GM18858 (cell line): ENCODE measurements around the gene NMT1.
"Not testable (repeated sequence)": the region's sequence is repeated elsewhere in the genome, so short reads cannot be mapped to it uniquely, and the experiment has no call there.

ENCODE experiments used
- ATAC-seq: cut with Tn5 transposase; IDR thresholded peaks from one replicate; pipeline ENCODE4 v1.9.1; 2021; ENCODE audit not compliant: unreplicated experiment

NMT1 gene

DNA sequence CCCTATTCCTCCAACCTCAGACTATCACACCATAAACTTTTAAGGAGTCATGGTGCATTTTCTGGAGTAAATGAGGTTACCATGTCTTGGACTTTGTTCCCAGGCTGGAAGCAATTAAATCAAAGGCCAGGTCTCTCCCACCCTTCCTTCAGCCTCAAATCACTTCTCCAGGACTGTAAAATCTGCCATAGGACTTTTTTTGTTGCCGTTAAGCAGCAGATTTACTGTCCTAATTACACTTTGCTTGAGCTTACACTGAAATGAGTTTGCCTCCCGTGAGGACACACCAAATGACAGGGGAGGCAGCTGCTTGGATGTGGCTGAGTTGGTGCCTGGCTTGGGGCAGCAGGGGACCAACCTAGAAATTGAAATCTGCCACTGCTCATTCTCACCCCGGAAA, 24.4 kb upstream of the NMT1 start:
- no peak for ATAC-seq

DNA sequence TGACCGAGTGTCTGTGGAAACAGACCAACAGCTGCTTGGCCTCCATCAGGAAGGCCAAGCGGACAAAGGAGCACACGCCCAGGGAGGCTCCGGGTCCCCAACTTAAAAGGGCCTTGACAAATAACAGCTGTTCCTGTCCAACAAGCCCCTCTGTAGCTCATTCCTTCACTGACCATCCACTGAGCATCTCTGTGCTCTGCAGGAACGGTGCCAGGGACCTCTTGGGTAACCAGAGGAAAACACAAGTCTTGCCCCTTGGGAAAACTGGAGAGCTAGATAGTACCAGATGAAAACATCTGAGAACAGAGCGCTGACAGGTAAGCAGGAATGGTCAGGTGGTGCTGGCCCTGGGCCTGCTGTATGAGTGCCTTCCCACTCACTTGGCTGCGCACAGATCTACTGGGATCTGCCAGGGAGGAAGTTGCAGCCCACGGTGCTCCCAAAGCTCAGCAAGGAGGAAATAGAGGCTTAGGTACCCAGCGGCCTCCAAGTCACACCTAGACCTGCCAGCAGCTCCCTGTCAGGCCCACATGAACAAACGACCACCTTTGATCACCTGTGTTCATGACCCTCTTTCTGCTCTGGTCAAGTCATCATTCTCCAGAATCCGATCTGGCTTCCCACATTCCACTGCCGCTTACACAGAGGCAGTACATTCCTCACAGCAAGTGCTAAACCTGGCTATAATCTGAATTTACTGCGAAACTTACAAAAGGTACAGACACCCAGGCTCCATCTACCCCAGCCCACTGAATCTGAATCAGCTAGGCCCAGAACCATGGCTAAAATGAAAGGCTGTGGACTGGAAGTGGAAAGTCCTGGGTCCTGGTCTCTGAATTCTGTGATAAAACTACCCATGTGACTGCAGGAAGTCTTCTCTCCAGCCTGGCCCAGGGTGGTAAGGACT, 22.1 kb upstream of the NMT1 start:
- ATAC-seq = no peak

DNA sequence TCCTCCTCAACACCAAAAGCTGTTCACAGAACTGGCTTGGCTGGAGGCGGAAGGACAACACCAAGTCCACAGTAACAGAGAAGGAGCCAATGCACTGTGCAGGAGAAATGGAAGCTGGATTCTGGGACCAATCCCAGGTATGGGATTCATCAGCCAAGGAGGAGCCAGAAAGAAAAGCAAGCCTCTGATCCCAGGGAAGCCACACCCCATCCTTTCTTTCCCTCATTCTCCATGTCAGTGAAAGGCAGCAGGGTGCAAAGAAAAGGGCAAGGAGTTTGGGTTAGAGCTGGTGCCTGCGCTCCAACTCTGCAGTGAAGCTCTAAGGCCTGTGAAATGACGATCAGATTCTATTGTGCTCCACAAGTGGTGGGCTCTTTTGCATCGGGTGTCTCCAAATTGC, 20.7 kb upstream of the NMT1 start:
- ATAC-seq = no peak

DNA sequence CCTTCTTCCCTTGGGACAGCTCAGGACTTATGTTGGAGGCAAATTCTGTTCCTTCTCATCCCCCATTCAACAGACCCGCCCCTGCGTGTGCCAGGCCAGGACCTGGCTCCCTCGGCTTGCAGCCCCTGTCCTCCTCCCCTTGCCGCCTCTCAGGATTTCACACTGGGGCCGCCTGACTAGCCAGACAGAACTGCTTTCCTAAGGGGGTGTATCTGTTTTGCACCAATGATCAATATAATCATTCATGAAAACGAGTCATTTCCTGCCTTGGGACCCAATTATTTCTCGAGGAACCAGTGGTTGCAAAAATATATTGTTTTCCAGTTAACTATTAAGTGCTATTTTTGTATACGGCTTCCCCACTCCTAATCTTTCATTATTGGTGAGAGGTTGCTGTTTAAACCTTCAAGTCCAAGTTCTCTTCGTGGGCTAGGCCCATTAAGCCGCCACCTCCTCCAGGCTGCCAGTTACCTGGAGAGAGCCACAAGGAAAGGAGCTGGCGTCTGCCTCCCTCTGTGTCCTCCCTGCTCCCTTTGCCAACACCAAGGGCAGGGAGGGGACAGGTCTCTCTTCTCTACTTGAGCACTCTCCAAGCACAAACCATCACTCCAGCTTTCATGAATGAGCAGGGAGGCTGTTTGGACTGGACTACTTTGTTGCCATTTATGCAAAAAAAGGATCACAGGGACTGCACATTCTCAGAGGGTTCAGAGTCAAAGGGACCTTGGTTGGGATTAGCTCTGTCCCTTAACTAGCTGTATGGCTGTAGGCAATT, 18.6 kb upstream of the NMT1 start:
- no peak for ATAC-seq

DNA sequence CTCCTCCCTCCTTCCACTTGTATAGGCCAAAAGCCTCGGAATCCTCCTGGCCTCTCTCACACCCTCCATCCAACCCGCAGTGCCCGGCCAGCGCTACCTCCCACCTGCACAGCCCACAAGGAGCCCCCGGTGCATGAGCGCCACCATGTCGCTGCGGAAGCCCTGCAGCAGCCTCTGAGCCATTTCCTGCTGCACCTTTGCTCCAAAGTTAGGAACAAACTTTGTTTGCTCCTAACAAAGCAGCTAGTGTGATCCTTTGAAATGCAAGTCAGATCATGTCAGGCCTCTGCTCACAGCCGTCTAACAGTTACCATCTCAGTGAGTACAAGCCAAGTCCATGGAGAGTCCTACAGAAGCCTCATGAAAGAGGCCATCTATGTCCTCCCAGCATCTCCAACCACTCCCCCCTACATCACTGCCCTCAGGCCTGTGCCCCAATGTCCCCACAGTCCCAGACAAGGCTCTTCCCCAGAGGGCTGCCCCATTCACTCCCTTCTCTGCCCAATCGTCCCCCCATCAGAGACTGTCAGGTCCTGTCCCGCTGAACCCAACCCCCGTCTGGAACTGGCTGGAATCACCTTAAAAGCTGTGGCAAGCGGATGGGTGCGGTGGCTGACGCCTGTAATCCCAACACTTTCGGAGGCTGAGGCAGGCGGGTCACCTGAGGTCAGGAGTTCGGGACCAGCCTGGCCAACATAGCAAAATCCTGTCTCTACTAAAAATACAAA, 17.1 kb upstream of the NMT1 start:
- ATAC-seq = no peak

DNA sequence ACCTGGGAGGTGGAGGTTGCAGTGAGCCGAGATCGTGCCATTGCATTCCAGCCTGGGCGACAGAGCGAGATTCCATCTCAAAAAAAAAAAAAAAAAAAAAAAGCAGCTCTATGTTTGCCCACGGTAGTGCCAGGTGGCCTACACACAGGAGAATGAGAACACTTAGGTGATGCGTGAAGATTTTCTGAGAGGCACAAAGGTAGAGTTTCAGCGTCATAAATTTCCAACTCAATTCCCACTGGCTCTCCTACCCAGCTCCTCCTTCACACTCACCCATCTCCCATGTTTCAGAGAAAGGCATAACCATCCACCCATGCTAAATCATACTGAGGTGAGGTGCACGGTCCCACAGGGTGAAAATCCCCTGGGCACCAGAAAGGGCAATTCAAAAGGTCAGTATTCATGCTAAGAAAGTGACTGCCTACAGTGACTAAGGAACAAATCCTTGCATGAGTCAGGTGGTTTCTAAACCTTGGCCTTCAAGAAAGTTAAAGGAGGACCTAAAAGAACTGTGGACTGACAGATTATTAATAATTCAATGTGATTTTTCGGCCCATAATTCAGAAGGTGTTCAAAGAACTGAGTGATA, 14.5 kb upstream of the NMT1 start:
- ATAC-seq = no peak

DNA sequence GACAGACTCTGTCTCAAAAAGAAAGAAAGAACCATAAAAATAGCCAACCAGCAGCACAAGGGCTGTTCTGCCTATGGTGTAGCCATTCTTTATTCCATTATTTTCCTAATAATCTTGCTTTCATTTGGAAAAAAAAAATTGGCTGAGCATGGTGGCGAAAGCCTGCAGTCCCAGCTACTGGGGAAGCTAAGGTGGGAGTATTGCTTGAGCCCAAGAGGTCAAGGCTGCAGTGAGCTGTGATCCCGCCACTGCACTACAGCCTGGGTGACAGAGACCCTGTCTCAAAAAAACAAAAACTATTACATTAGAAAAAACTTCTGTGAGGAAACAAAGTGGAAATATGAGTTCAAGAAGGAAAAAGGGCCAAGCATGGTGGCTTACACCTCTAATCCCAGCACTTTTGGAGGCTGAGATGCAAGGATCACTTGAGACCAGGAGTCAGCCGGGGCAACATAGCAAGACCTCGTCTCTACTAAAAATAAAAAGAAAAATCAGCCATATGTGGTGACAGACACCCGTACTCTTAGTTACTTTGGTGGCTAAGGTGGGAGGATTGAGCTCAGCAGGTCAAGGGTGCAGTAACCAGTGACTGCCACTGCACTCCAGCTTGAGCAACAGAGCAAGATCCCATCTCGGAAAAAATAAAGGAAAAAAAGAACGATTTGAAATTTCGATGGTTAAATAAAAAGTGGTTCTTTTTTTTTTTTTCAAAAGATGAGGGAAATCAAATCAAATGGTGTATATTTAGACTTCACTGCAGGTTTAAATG, 12.1 kb upstream of the NMT1 start:
- no peak for ATAC-seq

DNA sequence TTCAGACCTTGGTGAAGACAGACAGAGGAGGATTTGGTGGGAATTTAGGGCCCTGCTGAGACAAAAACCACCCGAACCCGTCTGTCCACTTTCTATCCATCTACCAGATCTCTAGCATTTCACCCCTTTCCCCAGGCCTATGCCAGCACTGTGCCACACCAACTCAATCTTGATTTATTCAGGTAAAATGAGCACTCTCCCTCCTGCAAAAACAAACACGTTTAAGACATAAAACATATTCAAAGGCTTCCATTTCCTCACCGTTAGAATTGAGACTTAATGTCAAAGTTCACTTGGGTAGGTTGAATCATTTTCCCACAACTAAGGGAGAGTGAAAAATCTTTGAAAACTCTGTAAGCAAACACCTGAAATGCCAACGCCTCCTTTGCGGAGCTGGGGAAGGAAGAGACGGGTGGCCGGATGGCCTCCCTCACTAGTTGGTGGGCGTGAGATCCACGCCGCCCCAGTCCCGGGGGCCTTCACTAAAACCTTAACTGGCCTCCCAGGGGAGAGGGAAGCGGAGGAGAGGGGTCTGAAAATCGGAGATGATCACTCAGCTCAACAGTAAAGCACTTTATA, 10.5 kb upstream of the NMT1 start:
- ATAC-seq = no peak

DNA sequence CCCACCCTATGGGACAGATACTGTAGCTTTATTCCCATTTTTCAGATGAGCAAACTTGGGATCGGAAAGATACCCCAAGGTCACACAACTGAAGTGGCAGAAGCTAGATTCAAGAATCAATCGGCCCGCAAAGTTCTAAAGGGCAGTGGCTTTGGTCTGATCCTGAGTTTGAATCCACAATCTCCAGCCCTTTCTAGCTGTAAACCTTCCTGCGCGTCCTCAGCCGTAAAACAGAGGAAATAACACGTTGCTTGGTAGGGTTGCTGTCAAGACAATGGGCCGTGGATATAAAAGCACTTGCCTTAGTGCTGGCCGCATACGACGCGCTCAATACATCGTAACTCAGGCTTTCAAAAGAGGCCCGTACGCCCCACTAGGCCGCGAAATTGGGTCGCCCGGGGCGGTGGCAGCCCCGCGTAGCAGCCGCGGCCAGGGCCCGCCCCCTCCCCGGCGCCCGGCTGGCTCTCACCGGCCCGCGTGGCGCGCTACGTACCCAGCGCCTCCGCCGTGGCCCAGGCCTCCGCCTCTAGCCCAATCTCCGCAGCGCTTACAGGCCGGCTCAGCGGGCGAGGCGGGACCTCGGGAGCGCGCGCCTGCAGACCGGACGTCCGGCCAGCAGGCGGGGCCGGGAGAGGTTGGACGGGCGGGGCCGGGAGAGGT, 9.9 kb upstream of the NMT1 start, which contains the start of gene DCAKD:
Gene DCAKD, minus strand, starts transcription at position 573 of the 660 bp plus-strand sequence. CDS start 16,747 bp downstream, outside the sequence.
- peak; percentile 81 for ATAC-seq

DNA sequence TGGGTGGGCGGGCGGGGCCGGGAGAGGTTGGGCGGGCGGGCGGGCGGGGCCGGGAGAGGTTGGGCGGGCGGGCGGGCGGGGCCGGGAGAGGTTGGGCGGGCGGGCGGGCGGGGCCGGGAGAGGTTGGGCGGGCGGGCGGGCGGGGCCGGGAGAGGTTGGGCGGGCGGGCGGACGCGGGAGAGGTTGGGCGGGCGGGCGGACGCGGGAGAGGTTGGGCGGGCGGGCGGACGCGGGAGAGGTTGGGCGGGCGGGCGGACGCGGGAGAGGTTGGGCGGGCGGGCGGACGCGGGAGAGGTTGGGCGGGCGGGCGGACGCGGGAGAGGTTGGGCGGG, 9.4 kb upstream of the NMT1 start:
- ATAC-seq = not testable (repeated sequence)

DNA sequence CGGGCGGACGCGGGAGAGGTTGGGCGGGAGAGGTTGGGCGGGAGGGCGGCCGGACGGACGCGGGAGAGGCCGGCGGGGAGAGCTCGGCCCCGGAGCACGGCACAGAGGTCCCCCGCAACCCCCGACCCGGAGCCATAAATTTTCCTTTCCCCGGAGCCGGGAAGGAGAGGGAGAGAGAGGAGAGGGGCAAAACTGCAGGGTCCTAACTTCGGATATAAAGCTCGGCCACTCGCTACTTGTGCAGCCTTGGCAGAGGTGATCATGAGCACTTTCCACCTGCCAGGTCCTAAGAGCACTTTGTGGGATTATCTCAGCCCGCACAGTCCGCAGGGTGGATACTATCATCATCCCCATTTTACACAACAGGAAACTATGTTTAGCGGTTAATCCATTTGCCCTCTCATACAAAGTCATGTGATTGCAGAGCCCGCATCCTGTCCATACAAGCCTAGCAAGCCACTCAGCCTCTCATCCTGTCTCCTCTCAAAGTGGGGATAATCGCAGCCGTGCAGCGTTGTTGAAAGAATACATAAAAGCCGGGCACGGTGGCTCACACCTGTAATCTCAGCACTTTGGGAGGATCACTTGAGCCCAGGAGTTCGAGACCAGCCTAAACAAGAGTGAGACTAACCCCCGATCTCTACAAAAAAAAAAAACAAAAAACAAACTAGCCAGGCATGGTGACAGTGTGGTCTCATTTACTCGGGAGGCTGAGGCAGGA, 8.9 kb upstream of the NMT1 start:
- no peak for ATAC-seq

DNA sequence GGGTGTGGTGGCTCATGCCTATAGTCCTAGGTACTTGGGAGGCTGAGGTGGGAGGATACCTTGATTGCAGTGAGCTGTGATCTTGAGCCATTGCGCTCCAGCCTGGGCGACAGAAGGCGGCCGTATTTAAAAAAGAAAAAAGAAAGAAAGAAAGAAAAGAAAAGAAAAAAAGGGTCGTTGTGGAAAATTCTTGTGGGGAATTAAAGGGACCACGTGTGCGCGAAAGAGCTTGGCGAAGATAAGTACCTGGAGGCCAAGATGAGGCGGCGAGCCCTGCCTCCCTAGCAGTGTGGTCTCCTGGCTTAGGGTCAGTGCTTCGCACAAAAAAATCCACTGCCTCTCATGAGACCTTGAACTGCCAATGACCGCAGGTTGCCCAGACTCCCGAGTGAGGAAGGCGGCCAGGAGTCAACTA, 728 bp upstream of the NMT1 start:
- no peak for ATAC-seq

DNA sequence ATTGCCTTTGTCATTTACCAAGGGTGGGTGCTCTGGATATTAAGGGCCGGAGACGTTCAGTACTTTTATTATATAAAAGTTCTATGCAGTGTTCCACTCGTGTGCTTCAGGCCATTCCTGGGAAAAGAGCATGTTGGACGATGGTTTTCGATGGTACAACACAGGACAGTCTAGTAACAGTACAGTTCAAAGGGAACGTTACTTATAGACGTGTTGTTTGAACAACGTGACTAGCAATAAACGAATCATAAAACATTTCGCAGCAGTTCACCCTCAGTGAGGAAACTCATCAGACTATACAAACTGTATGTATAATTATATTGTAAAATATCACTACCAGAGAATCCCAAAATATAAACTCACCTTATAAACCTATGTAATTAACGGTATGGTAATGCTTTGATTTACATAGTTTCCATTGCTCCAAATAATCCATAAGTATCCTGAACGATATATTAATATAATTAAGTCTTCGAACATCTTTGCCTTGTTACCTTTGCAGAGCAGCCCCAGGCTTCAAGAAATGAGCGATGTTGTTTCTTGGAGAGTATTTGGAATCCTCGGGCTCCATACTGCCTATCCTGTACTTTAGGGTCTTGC, 589 bp downstream of the NMT1 start:
- no peak for ATAC-seq

DNA sequence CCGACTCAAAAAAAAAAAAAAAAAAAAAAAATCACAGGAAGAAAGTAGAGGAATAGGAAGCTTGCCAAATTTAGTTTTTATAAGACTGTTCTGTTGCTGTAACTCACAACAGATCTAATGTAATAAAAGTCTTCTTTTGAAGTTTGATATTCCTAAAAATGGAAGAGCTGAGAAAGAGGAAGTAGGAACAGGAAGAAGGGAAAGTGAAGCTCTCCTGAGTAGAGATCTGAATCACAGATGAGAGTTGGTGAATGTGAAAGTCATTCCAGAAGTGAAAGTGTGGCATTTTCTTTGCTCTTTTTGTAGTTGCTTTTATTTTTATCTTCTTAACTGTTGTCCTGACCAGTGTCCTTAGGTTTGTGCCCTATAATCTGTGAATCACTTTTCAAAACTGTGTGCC, 2.1 kb downstream of the NMT1 start:
- no peak for ATAC-seq

DNA sequence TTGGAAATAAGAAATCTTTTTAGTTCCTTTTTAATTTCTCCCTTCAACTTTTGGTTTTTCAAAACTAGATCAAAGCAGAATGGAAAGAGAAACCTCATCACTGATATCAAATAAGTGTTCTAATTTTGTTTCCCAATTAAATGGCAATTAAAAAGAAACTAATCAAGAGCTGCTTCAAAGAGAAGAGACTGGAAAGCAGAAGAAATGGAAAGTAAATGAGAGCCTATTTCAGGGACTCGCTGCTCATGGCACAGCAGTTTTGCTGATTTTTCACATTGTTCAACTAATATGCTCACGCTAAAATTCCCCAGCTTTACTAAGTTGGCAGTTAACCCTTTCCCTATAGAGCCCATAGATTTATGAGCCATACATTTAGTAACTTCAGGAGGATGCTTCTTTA, 6.5 kb downstream of the NMT1 start:
- no peak for ATAC-seq

DNA sequence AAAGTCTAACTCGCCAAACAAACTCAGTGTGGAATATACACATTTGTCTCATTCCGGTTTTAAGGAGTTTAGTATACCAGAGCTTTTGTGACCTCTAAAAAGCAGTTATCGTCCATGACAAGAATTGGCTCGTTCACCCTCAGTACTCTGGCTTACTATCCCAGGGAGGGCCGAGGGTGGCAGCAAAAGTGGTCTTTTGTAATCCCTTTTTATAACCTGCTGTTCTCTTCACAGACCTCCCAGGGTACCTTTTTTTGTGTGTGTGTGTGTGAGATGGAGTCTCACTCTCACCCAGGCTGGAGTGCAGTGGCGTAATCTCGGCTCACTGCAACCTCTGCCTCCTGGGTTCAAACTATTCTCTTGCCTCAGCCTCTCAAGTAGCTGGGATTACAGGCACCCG, 8.9 kb downstream of the NMT1 start:
- no peak for ATAC-seq

DNA sequence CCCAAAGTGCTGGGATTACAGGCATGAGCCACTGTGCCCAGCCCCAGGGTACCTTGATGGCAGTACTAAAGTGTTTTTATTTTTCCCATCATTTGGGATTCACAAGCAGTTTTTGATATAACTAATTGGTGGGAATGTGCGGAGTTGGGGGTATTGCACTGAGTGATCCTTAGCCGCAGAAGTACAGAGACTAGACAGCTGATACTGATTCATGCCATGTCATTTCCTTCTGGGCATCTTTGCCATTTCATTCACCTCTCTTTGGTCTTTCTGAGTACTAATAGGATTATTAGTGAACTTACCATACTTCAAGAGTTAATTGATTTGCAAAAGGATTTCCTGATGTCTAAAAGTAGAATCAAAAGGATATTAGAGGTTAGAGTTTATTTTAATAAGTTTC, 9.7 kb downstream of the NMT1 start:
- ATAC-seq = no peak

DNA sequence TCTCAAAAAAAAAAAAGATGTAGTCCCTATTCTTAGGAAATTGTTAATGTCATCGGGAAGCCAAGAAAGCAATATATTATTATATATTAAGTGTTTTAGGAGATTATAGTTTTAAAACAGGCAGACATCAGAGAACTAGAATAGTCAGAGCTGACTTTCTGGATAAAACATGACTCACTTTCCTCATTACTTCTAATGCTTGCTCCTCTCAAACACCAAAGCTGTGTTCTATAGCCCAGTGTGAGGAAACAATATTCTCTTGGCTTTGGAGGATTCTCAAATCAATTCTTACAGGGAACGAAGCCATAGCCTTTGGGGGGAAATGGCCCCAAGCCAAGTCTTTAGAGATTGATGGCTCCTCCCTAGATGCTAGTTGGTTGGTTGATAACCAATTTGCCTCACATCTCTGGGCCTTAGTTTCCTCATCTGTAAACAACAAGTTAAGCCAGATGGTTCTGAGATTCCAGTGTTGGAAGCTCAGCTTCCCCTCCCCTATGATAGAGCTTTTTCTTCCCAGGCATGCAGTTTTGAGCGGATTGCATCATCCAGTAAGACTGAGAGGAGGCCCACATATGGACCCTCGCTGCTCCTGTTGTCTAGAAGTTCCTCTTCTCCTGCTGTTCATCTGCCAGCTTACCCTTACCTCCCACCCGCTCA, 12.4 kb downstream of the NMT1 start:
- no peak for ATAC-seq
